ENCODE data around the gene GRIP2. TPM values are rescaled to one million over a fixed set of nuclear protein-coding genes. Genes with fewer than 3 reads are reported as not detected.

GRIP2 gene
- total and polyA plus RNA-seq, 2 donors (not counting 3 experiments of a cell fraction or from before 2014, with no cell fraction given), result not detected

DNA sequence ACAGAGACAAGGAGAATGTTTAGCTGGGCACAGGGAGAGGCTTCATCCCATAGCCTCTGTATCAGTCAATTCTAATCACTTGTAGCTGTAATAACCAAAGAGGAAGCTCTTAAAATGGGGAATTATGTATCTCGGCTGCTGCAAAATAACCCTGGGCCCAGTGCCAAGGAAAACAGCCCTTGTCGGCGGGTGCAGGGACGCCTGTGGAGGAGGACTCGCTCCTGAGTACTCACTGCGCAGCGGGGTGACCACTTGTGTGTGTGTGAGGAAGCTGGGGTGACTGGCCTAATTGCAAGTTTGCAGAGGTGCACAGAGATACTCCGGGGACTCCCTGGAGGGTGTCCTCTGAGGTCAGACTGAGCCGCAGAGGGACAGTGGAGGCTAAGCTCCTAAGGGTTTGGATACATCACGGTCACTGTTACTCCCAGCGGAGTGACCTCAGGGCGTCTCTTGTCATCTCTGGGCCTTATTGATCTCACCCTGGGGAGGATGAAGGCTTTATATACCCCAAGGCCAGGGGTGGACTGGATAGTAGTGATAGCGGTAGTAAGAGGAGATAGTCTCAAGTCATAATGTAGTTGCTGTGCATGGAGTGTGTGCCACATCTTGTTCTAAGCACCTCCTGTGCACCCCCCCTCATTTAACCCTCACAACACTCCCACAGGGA lies 100.5 kb downstream of the GRIP2 start:
- DNase-seq (ENCODE audit: low read depth, low spot score), result peak; percentile 88
- no TSS peak for BruUV-seq (replicated peaks)

More for the DNA sequence above, 100.5 kb downstream of the GRIP2 start:
- H3K4me3 ChIP-seq (replicated peaks in 1 of 3; ENCODE audit: insufficient read depth in 1 of 3, low read depth in 1 of 3, low read length in 3 of 3), result no peak overlapping the region
- H3K4me1 ChIP-seq (ENCODE audit: control insufficient read depth, extremely low read depth, insufficient read depth, low read length), result peaks cover 53% of the 10 kb centered on the region
- peak overlapping the region; percentile 23 for H3K27ac ChIP-seq (ENCODE audit: insufficient read depth, low read depth, low read length)
- no peaks in the 10 kb centered on the region for H3K9me1 ChIP-seq (replicated peaks; ENCODE audit: control insufficient read depth, extremely low read depth, insufficient read depth, low read length)
- dilution Hi-C loops (cut with MboI; ENCODE audit: extremely low pct_ligation_motif_present, low sequenced_read_pairs), result no loop called here
- intact Hi-C loops (cut with micrococcal nuclease), result loop anchor here (1.0 to 10.0 kb wide), 2 partner anchors 14 to 365 kb away; no protein-coding TSS in a partner anchor
- TF ChIP-seq POLR2AphosphoS5 (IDR thresholded peaks at IDR 0.05; ENCODE audit: insufficient read depth, low read depth, low read length), result peak; percentile 51
- no peak for TF ChIP-seq POLR2A (IDR thresholded peaks at IDR 0.05; ENCODE audit: low read depth, low read length)
- H3K79me2 ChIP-seq (ENCODE audit: control insufficient read depth, insufficient read depth, low read length), result peaks cover 17% of the 10 kb centered on the region
- H3K9me3 ChIP-seq (replicated peaks; ENCODE audit: control insufficient read depth, insufficient read depth, low read length), result no peaks in the 10 kb centered on the region
- H4K20me1 ChIP-seq (replicated peaks; ENCODE audit: control insufficient read depth, extremely low read depth, insufficient read depth, low read length), result no peaks in the 10 kb centered on the region
- no peak overlapping the region for H3K9ac ChIP-seq (replicated peaks; ENCODE audit: extremely low read depth, insufficient read depth, low read length)
- no peak overlapping the region for H2AFZ ChIP-seq (ENCODE audit: low read depth, low read length)
- peak; percentile 86 for FAIRE-seq
- no peaks in the 10 kb centered on the region for H3K36me3 ChIP-seq (ENCODE audit: control insufficient read depth in 2 of 2, extremely low read depth in 1 of 2, insufficient read depth in 2 of 2, low read length in 2 of 2)
- H3K27me3 ChIP-seq (ENCODE audit: control insufficient read depth in 2 of 2, insufficient read depth in 2 of 2, low read length in 2 of 2), result no peaks in the 10 kb centered on the region
- peak overlapping the region; percentile 26 for H3K4me2 ChIP-seq (ENCODE audit: insufficient read depth, low read length)
- ChIA-PET POLR2A (interaction anchor here (3.3 kb wide), 1 partner anchor 13 kb away, joined by 20 read pairs; no protein-coding TSS in a partner anchor), CTCF (interaction anchor here (0.8 to 5.4 kb wide), 8 partner anchors 9 to 236 kb away, joined by 3 to 34 read pairs (median 4); no protein-coding TSS in a partner anchor)

Small RNA genes lying within 50 kb of the gene (small RNA-seq; reads per million reads assigned to genes)
- gene RNU6-905P (ENCODE audit: insufficient read depth, insufficient read length, low read depth, low replicate concordance), result not detected

Other genes with a start within 250 kb of the GRIP2 start
- gene SLC6A6, start 137.7 kb downstream of the GRIP2 start, total RNA-seq, result 33.8 and 38.0 TPM in 2 replicates
- gene SLC6A6, start 137.7 kb downstream of the GRIP2 start, polyA plus RNA-seq, result 24.8 and 25.7 TPM in 2 replicates
- 15.1 and 16.6 TPM in 2 replicates for gene CCDC174, start 111.4 kb upstream of the GRIP2 start, total RNA-seq
- gene CCDC174, start 111.4 kb upstream of the GRIP2 start, polyA plus RNA-seq, result 4.7 and 5.0 TPM in 2 replicates
- not detected in 2 replicates for gene C3orf20, start 134.8 kb upstream of the GRIP2 start, total RNA-seq
- not detected in 2 replicates for gene C3orf20, start 134.8 kb upstream of the GRIP2 start, polyA plus RNA-seq

Measured in endothelial cell of umbilical vein (primary cell).